ENCODE results near the gene SMCHD1. TPM values are rescaled to one million over a fixed set of nuclear protein-coding genes. Genes with fewer than 3 reads are reported as not detected.

Gene SMCHD1
- polyA plus RNA-seq, 2 of the 4 experiments (the other 2 are of a cell fraction): 15.5 to 25.5 TPM

DNA sequence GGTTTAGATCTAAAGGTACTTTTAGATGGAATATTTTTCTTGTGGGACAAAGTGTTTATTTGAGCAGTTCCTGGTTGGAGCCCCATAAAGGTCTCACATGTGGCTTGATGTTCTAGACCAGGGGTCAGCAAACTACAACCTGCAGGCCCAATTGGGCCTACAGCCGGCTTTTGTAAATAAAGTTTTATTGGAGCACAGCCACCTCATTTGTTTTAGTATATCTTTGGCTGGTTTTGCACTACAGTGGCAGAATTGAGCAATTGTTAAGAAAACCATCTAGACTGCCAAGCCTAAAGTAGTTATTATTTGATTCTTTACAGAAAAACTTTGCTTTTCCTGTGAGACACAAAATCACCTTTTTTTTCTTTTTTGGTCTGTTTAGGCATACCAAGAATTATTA is 42.5 kb upstream of the SMCHD1 start:
- H3K4me1 ChIP-seq: no peaks in the 10 kb centered on the region
- ChIA-PET CTCF (no interaction called here), POLR2A (no interaction called here)
- DNase-seq (ENCODE audit: low read depth in 1 of 2, low spot score in 1 of 2) (no peak), FAIRE-seq (no peak), ATAC-seq (no peak)
- H3K9me3 ChIP-seq: no peaks in the 10 kb centered on the region
- 86% methylated on average over 1 of the region's 1 CpG for WGBS (ENCODE audit: missing lambda C conversion rate)
- H3K4me2 ChIP-seq: no peak overlapping the region
- H3K27ac ChIP-seq: no peak overlapping the region
- H3K4me3 ChIP-seq: no peak overlapping the region
- TF ChIP-seq ZFP36 (IDR thresholded peaks at IDR 0.05; ENCODE audit: borderline replicate concordance, partially characterized antibody) (no peak), SREBF2 (IDR thresholded peaks at IDR 0.05) (no peak), ZC3H11A (IDR thresholded peaks at IDR 0.05) (no peak), EHF (CRISPR knock-in tag; IDR thresholded peaks at IDR 0.05) (no peak), HOXB5 (CRISPR knock-in tag; IDR thresholded peaks at IDR 0.05) (no peak), POLR2A (IDR thresholded peaks at IDR 0.05; ENCODE audit: low read length) (no peak), RARB (CRISPR knock-in tag; IDR thresholded peaks at IDR 0.05) (no peak), CHD4 (IDR thresholded peaks at IDR 0.05; ENCODE audit: borderline replicate concordance) (no peak)
- TF ChIP-seq, protein P1, sequence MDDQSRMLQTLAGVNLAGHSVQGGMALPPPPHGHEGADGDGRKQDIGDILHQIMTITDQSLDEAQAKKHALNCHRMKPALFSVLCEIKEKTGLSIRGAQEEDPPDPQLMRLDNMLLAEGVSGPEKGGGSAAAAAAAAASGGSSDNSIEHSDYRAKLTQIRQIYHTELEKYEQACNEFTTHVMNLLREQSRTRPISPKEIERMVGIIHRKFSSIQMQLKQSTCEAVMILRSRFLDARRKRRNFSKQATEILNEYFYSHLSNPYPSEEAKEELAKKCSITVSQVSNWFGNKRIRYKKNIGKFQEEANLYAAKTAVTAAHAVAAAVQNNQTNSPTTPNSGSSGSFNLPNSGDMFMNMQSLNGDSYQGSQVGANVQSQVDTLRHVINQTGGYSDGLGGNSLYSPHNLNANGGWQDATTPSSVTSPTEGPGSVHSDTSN (IDR thresholded peaks at IDR 0.05): no peak

DNA sequence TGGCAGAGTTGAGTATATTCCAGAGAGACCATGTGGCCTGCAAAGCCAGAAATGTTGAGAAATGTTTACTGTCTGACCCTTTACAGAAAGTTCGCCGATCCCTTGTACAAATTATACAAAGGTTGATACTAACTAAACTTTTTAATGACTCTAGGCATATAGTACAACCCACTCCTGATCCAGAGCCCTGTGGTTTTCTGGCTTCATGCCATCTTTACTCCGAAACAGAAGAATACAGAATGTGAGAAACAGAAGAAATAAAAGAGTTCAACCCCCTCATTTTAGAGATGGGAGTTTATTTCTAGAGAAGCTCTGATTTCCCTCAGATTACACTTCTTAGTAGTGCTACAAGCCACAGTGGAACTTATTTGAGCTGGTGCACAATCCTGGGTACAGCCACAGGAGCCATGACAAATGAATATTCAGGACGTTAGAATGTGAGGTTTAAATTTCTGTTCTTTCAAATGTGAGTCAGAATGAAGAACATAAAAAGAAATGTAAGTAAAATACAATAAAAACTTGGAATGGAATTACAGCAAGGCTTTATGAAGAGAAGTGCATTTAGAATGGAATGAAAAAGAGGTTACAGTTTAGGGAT is 38.0 kb upstream of the SMCHD1 start:
- TF ChIP-seq HMGXB4 (CRISPR knock-in tag; IDR thresholded peaks at IDR 0.05; ENCODE audit: borderline replicate concordance) (no peak), HEYL (CRISPR knock-in tag; IDR thresholded peaks at IDR 0.05) (no peak), PHF8 (IDR thresholded peaks at IDR 0.05; ENCODE audit: borderline replicate concordance, low read depth) (no peak), ZFP36 (IDR thresholded peaks at IDR 0.05; ENCODE audit: borderline replicate concordance, partially characterized antibody) (no peak), NFE2L2 (conservative IDR thresholded peaks at IDR 0.05; ENCODE audit: low read length) (no peak)
- H3K4me1 ChIP-seq: no peaks in the 10 kb centered on the region
- H3K4me2 ChIP-seq: no peak overlapping the region
- H3K9me3 ChIP-seq: no peaks in the 10 kb centered on the region
- ChIA-PET CTCF (interaction anchor here (0.9 kb wide), 1 partner anchor 36 kb away, joined by 3 read pairs; no protein-coding TSS in a partner anchor), POLR2A (no interaction called here)
- DNase-seq (ENCODE audit: low read depth in 1 of 2, low spot score in 1 of 2) (no peak), ATAC-seq (no peak), FAIRE-seq (no peak)
- H3K27ac ChIP-seq: no peak overlapping the region
- H3K4me3 ChIP-seq: no peak overlapping the region
- 88% methylated on average over 4 of the region's 4 CpGs for WGBS (ENCODE audit: missing lambda C conversion rate)

DNA sequence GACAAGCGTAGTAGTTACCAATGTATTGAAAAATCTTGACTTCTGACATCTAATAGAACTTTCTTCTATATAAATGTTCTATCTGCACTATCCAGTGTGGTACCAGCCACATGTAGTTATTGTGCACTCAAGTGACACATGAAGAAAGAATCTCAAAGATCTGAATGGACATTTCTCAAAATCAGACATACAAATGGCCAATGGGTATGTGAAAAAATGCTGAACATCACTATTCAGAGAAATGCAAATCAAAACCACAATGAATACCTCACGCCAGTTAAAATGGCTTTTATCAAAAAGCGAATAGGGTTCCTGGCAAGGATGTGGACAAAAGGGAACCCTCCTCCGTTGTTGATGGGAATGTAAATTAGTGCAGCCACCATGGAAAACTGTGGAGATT is 37.5 kb upstream of the SMCHD1 start:
- no peaks in the 10 kb centered on the region for H3K9me3 ChIP-seq
- no peak overlapping the region for H3K4me3 ChIP-seq
- CTCF ChIA-PET: no interaction called here
- POLR2A ChIA-PET: no interaction called here
- no peak for DNase-seq (ENCODE audit: low read depth in 1 of 2, low spot score in 1 of 2)
- TF ChIP-seq, protein P2, sequence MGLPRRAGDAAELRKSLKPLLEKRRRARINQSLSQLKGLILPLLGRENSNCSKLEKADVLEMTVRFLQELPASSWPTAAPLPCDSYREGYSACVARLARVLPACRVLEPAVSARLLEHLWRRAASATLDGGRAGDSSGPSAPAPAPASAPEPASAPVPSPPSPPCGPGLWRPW (IDR thresholded peaks at IDR 0.05): no peak
- no peak for TF ChIP-seq KDM5A (IDR thresholded peaks at IDR 0.05)
- no peak for TF ChIP-seq FOSL2 (IDR thresholded peaks at IDR 0.05)
- TF ChIP-seq FOSL2 (CRISPR knock-in tag; IDR thresholded peaks at IDR 0.05): no peak
- TF ChIP-seq CBX8 (IDR thresholded peaks at IDR 0.05): no peak
- no peak for TF ChIP-seq MYC (IDR thresholded peaks at IDR 0.05; ENCODE audit: borderline replicate concordance, low read length)
- no peak for TF ChIP-seq CEBPB (IDR thresholded peaks at IDR 0.05)
- TF ChIP-seq MAFK (IDR thresholded peaks at IDR 0.05; ENCODE audit: partially characterized antibody): no peak
- no peak for TF ChIP-seq HOXB13 (CRISPR knock-in tag; IDR thresholded peaks at IDR 0.05; ENCODE audit: low read depth)
- TF ChIP-seq ZSCAN20 (CRISPR knock-in tag; IDR thresholded peaks at IDR 0.05): no peak
- no peak for TF ChIP-seq ZFP36 (IDR thresholded peaks at IDR 0.05; ENCODE audit: borderline replicate concordance, partially characterized antibody)
- TF ChIP-seq RNF2 (IDR thresholded peaks at IDR 0.05; ENCODE audit: borderline replicate concordance, low read depth): no peak
- TF ChIP-seq HOXA7 (CRISPR knock-in tag; IDR thresholded peaks at IDR 0.05): no peak
- TF ChIP-seq HEYL (CRISPR knock-in tag; IDR thresholded peaks at IDR 0.05): no peak
- no peak for TF ChIP-seq CHD4 (IDR thresholded peaks at IDR 0.05; ENCODE audit: borderline replicate concordance)
- no peak for TF ChIP-seq PHF8 (IDR thresholded peaks at IDR 0.05; ENCODE audit: borderline replicate concordance, low read depth)
- no peaks in the 10 kb centered on the region for H3K4me1 ChIP-seq
- H3K4me2 ChIP-seq: no peak overlapping the region
- ATAC-seq: no peak
- WGBS (ENCODE audit: missing lambda C conversion rate): 94% methylated on average over 4 of the region's 4 CpGs
- FAIRE-seq: no peak
- no peak overlapping the region for H3K27ac ChIP-seq

Measured in A549 (cell line).